Activated T-cell treated with anti-CD3 and anti-CD28 coated beads, Interleukin-2, amount 50 U/mL, for 4 hours (primary cell): Measurements from ENCODE around the gene ZSCAN25. TPM values are rescaled to one million over a fixed set of nuclear protein-coding genes. Genes with fewer than 3 reads are reported as not detected.
"Not testable (repeated sequence)": the region's sequence is repeated elsewhere in the genome, so short reads cannot be mapped to it uniquely, and the experiment has no call there.

ENCODE experiments used
- ATAC-seq, 2 donors: fragments of 200-7000 bp; cut with Tn5 transposase; one replicate each; pipeline ENCODE4 v1.10.0; 2021
- DNase-seq: peaks from one replicate; pipeline ENCODE4 v3.0.0-alpha.2; 2020
- H3K27me3 Mint-ChIP-seq: one replicate; pipeline ENCODE4 v1.8.0; 2021; ENCODE audit warnings: low read depth, mixed read lengths
- H3K36me3 Mint-ChIP-seq: one replicate; pipeline ENCODE4 v1.8.0; 2022; ENCODE audit warnings: mixed read lengths; ENCODE audit not compliant: insufficient read depth
- H3K4me1 Mint-ChIP-seq: one replicate; pipeline ENCODE4 v1.8.0; 2021; ENCODE audit warnings: low read depth, mixed read lengths
- H3K4me3 Mint-ChIP-seq: one replicate; pipeline ENCODE4 v1.8.0; 2021; ENCODE audit warnings: mild to moderate bottlenecking, moderate library complexity, mixed read lengths
- H3K9me3 Mint-ChIP-seq: one replicate; pipeline ENCODE4 v1.8.0; 2021; ENCODE audit warnings: mixed read lengths
- total RNA-seq, 3 donors: library from RNA; stranded (reverse); gene quantifications; one replicate each; pipeline ENCODE4 v1.2.1, GENCODE V29; 2021

ZSCAN25 gene
- total RNA-seq, 3 donors from 2014 or later: 32.9 to 34.4 (median 34.1) TPM

DNA sequence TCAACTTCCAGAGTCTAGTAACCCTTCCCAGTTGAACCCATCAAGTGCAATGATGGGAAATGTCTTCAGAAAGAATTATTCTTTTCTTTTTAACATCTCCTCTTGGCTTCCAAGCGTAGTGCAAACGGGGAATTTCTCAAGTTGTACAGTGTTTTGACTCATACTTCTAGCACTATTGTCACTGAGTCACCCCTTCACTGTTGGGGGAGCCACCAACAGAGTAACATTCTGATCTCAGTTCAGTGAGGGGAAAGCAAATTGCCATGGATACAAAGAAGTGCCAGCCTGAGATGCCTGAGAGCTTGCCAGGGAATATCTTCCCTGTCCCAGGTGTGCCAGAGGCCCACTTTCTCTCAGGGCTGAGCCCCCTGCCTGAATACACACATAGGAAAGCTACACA is 32.1 kb downstream of the ZSCAN25 start:
- no peaks in the 10 kb centered on the region for H3K9me3 Mint-ChIP-seq
- H3K4me3 Mint-ChIP-seq: no peak overlapping the region
- peaks cover 6% of the 10 kb centered on the region for H3K4me1 Mint-ChIP-seq
- H3K36me3 Mint-ChIP-seq: peaks cover 44% of the 10 kb centered on the region
- ATAC-seq: peak; percentile 78 to 85
- H3K27me3 Mint-ChIP-seq: no peaks in the 10 kb centered on the region
- DNase-seq: no peak

GRCh38 chr7:99651290-99651689 is 34.5 kb downstream of the ZSCAN25 start:
- no peaks in the 10 kb centered on the region for H3K9me3 Mint-ChIP-seq
- ATAC-seq (no peak), DNase-seq (no peak)
- no peak overlapping the region for H3K4me3 Mint-ChIP-seq
- no peaks in the 10 kb centered on the region for H3K27me3 Mint-ChIP-seq
- H3K36me3 Mint-ChIP-seq: peaks cover 33% of the 10 kb centered on the region
- peaks cover 8% of the 10 kb centered on the region for H3K4me1 Mint-ChIP-seq

- no peak for DNase-seq
- no peak for ATAC-seq
- no peaks in the 10 kb centered on the region for H3K27me3 Mint-ChIP-seq
- H3K9me3 Mint-ChIP-seq: no peaks in the 10 kb centered on the region
- H3K4me1 Mint-ChIP-seq: peaks cover 8% of the 10 kb centered on the region
- no peak overlapping the region for H3K4me3 Mint-ChIP-seq
- H3K36me3 Mint-ChIP-seq: peaks cover 33% of the 10 kb centered on the region
Observed at GRCh38 chr7:99652671-99653070, 35.9 kb downstream of the ZSCAN25 start.

DNA sequence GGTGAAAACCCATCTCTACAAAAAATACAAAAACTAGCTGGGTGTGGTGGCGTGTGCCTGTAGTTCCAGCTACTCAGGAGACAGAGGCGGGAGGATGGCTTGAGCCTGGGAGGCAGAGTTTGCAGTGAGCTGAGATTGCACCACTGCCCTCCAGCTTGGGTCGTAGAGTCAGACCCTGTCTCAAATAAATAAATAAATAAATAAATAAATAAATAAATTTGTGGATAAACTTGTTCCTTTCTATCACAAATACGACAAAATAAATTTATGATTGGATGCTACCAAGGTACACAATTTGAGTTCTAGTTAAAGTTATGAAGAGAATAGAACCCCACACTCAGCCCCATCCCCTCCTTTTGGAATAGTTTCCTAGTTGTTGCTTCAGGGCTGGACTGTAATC is 36.5 kb downstream of the ZSCAN25 start:
- not testable (repeated sequence) for H3K9me3 Mint-ChIP-seq, ATAC-seq, H3K4me1 Mint-ChIP-seq, H3K4me3 Mint-ChIP-seq, H3K27me3 Mint-ChIP-seq, DNase-seq
- H3K36me3 Mint-ChIP-seq: peaks cover 30% of the 10 kb centered on the region

GRCh38 chr7:99653754-99654153 is 37.0 kb downstream of the ZSCAN25 start:
- Mint-ChIP-seq H3K4me1 (peaks cover 5% of the 10 kb centered on the region), H3K36me3 (peaks cover 29% of the 10 kb centered on the region), H3K4me3 (no peak overlapping the region), H3K9me3 (no peaks in the 10 kb centered on the region), H3K27me3 (no peaks in the 10 kb centered on the region)
- ATAC-seq: no peak
- no peak for DNase-seq

DNA sequence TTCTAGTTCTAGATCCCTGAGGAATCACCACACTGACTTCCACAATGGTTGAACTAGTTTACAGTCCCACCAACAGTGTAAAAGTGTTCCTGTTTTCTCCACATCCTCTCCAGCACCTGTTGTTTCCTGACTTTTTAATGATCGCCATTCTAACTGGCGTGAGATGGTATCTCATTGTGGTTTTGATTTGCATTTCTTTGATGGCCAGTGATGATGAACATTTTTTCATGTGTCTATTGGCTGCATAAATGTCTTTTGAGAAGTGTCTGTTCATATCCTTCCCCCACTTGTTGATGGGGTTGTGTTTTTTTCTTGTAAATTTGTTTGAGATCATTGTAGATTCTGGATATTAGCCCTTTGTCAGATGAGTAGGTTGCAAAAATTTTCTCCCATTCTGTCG is 37.9 kb downstream of the ZSCAN25 start:
- ATAC-seq, H3K4me1 Mint-ChIP-seq, H3K27me3 Mint-ChIP-seq, H3K4me3 Mint-ChIP-seq, DNase-seq, H3K9me3 Mint-ChIP-seq: not testable (repeated sequence)
- peaks cover 29% of the 10 kb centered on the region for H3K36me3 Mint-ChIP-seq

DNA sequence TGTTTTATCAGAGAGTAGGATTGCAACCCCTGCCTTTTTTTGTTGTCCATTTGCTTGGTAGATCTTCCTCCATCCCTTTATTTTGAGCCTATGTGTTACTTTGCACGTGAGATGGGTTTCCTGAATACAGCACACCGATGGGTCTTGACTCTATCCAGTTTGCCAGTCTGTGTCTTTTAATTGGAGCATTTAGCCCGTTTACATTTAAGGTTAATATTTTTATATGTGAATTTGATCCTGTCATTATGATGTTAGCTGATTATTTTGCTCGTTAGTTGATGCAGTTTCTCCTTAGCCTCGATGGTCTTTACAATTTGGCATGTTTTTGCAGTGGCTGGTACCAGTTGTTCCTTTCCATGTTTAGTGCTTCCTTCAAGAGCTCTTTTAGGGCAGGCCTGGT is 41.1 kb downstream of the ZSCAN25 start:
- H3K4me1 Mint-ChIP-seq, ATAC-seq, H3K4me3 Mint-ChIP-seq, H3K27me3 Mint-ChIP-seq, H3K9me3 Mint-ChIP-seq, DNase-seq: not testable (repeated sequence)
- H3K36me3 Mint-ChIP-seq: peaks cover 27% of the 10 kb centered on the region

GRCh38 chr7:99665312-99666012 is 48.7 kb downstream of the ZSCAN25 start:
- Mint-ChIP-seq H3K4me3 (no peak overlapping the region), H3K27me3 (no peaks in the 10 kb centered on the region), H3K9me3 (no peaks in the 10 kb centered on the region), H3K36me3 (peaks cover 28% of the 10 kb centered on the region), H3K4me1 (peaks cover 2% of the 10 kb centered on the region)
- peak in 1 of 2 donors; percentile 25 for ATAC-seq
- no peak for DNase-seq

DNA sequence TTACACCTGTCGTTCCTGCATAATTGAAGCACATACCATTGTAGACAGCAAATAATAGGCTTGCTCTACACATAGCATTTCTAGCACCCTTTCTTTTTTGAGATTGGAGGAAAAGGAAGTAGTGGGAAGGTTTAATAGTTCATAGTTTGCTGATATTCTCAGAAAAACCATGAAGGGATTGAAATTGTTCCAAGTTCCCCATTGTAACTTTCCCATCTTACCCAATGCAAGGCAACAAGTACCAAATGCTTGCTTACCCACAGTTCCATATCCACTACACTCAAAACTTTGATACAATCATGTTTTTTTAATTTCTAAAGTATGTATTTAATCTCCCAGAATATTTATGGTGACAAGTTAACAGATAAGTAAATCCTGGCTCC is 49.3 kb downstream of the ZSCAN25 start:
- H3K9me3 Mint-ChIP-seq: no peaks in the 10 kb centered on the region
- H3K4me3 Mint-ChIP-seq: no peak overlapping the region
- no peaks in the 10 kb centered on the region for H3K27me3 Mint-ChIP-seq
- DNase-seq (no peak), ATAC-seq (no peak)
- peaks cover 2% of the 10 kb centered on the region for H3K4me1 Mint-ChIP-seq
- peaks cover 27% of the 10 kb centered on the region for H3K36me3 Mint-ChIP-seq

DNA sequence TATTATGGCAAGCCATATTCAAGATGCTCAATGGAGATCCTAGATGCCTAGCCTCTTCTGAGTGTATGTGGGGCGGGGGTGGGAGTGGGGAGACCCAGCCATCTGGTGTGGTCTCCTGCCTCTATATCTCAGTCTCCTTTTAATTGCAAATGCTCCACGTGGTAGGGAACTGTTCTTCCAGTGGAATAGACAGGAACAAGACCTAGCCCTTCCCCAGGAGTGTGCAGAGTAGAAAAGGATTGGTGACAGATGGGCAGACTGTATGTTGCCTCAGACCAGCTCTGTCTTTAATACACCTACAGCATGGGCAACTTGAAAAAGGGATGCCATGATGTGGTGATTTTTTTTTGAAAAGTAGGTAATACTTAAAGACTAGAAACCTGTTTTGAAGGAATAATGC is 50.4 kb downstream of the ZSCAN25 start:
- Mint-ChIP-seq H3K36me3 (peaks cover 25% of the 10 kb centered on the region), H3K4me3 (no peak overlapping the region), H3K9me3 (no peaks in the 10 kb centered on the region), H3K27me3 (no peaks in the 10 kb centered on the region), H3K4me1 (peaks cover 2% of the 10 kb centered on the region)
- DNase-seq (no peak), ATAC-seq (no peak)

GRCh38 chr7:99668541-99668940 is 51.8 kb downstream of the ZSCAN25 start:
- ATAC-seq: no peak
- H3K27me3 Mint-ChIP-seq: no peaks in the 10 kb centered on the region
- H3K9me3 Mint-ChIP-seq: no peaks in the 10 kb centered on the region
- DNase-seq: no peak
- H3K36me3 Mint-ChIP-seq: peaks cover 16% of the 10 kb centered on the region
- no peak overlapping the region for H3K4me3 Mint-ChIP-seq
- peaks cover 2% of the 10 kb centered on the region for H3K4me1 Mint-ChIP-seq

- H3K9me3 Mint-ChIP-seq: no peaks in the 10 kb centered on the region
- ATAC-seq (no peak), DNase-seq (no peak)
- peaks cover 7% of the 10 kb centered on the region for H3K36me3 Mint-ChIP-seq
- no peaks in the 10 kb centered on the region for H3K27me3 Mint-ChIP-seq
- no peak overlapping the region for H3K4me3 Mint-ChIP-seq
- peaks cover 10% of the 10 kb centered on the region for H3K4me1 Mint-ChIP-seq
Observed at GRCh38 chr7:99669782-99670181, 53.0 kb downstream of the ZSCAN25 start.

DNA sequence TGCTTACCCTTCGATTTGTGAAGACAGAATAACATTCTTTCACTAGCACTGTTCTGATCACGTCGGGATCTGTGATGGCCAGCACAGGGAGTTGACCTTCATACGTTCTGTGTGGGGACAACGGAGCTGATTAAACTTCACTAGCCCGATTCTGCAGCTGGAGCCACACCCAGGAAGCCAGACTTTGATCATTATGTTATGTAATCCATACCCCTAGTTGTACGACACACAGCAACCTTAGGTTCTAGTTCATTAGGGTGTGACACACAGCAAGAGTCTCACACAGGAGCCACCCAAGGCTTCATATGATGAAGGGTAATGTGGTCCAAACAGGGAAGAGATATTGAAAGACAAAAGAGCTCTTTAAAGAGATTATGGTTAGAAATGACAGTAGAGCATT is 55.8 kb downstream of the ZSCAN25 start:
- Mint-ChIP-seq H3K27me3 (no peaks in the 10 kb centered on the region), H3K36me3 (peaks cover 7% of the 10 kb centered on the region), H3K4me1 (peaks cover 22% of the 10 kb centered on the region), H3K4me3 (no peak overlapping the region), H3K9me3 (no peaks in the 10 kb centered on the region)
- DNase-seq (no peak), ATAC-seq (no peak)

DNA sequence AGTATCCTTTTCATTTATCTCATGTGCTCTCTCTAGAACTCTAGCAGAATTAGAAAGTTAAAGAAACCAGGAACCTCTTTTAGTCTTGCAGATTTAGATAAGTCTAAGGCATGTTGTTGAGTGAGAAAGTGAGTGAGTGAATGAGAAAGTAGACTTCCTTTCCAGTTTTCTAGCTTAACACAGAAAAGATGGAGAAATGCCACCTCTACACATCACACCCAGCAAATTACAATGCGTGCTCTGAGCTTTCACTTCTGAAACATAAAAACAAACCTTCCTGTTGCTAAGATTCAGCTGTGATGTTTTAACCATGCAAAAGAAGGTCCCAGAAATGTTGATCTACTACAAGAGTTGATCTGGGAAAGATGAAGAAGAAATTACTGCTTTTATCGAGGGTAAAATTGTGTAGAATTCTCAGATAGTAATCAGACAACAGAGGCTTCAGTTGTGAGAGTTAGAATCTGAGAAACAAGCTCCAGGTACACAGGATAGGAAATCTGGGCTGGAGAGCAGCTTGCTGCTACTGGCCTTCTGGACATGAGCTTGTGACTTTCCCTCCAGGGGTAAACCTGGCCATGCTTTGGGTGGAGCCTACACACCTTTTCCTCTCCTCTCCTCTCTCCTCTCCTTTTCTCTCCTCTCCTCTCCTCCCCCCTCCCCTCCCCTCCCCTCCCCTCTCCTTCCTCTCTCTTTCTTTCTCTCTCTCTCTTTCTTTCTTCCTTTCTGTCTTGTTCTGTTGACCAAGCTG is 58.4 kb downstream of the ZSCAN25 start:
- Mint-ChIP-seq H3K4me1 (peaks cover 22% of the 10 kb centered on the region), H3K9me3 (no peaks in the 10 kb centered on the region), H3K4me3 (no peak overlapping the region), H3K27me3 (no peaks in the 10 kb centered on the region), H3K36me3 (peaks cover 2% of the 10 kb centered on the region)
- ATAC-seq: peak; percentile 18 to 63
- DNase-seq: no peak

- H3K9me3 Mint-ChIP-seq: peaks cover 1% of the 10 kb centered on the region
- H3K4me3 Mint-ChIP-seq: no peak overlapping the region
- H3K27me3 Mint-ChIP-seq: no peaks in the 10 kb centered on the region
- DNase-seq (no peak), ATAC-seq (no peak)
- peaks cover 22% of the 10 kb centered on the region for H3K4me1 Mint-ChIP-seq
- H3K36me3 Mint-ChIP-seq: peaks cover under 1% of the 10 kb centered on the region
Observed at GRCh38 chr7:99677013-99677647, 60.4 kb downstream of the ZSCAN25 start.
